CD14-positive monocyte (primary cell): Measurements from ENCODE around the gene AMMECR1L. TPM values are rescaled to one million over a fixed set of nuclear protein-coding genes. Genes with fewer than 3 reads are reported as not detected.

ENCODE experiments used
- DNase-seq, 3 donors: peaks; one replicate each; pipeline ENCODE4 v3.0.0-alpha.2; 2011 to 2022
- H2AFZ ChIP-seq: 2 replicates; pipeline ENCODE4 v1.6.0; 2012; ENCODE audit warnings: mild to moderate bottlenecking, low read depth, low read length, inconsistent platforms; ENCODE audit not compliant: insufficient read depth, poor library complexity, severe bottlenecking
- H3K27ac ChIP-seq, 2 donors: 1 replicate in 1 of 2; 2 replicates in 1 of 2; pipeline ENCODE4 v1.5.1; 2012 to 2013; ENCODE audit warnings: low read length in 2 of 2, control low read depth in 1 of 2, inconsistent platforms in 1 of 2, low read depth in 1 of 2, mild to moderate bottlenecking in 1 of 2
- H3K27me3 ChIP-seq, 2 donors: one replicate each; pipeline versions ENCODE4 v1.6.0 to v1.6.1; 2011 to 2013; ENCODE audit warnings: low read length in 2 of 2; ENCODE audit not compliant: control insufficient read depth in 2 of 2, insufficient read depth in 2 of 2
- H3K36me3 ChIP-seq, 2 donors: replicated peaks in 1 of 2; 1 replicate in 1 of 2; 2 replicates in 1 of 2; pipeline versions ENCODE4 v1.5.1 to v1.6.1; 2012 to 2013; ENCODE audit warnings: low read length in 2 of 2, control low read depth in 1 of 2, inconsistent platforms in 1 of 2, mild to moderate bottlenecking in 1 of 2; ENCODE audit not compliant: insufficient read depth in 2 of 2, control insufficient read depth in 1 of 2
- H3K4me1 ChIP-seq, 2 donors: 1 replicate in 1 of 2; 2 replicates in 1 of 2; pipeline versions ENCODE4 v1.5.1 to v1.6.1; 2012 to 2013; ENCODE audit warnings: low read length in 2 of 2, control low read depth in 1 of 2, inconsistent platforms in 1 of 2, mild to moderate bottlenecking in 1 of 2, moderate library complexity in 1 of 2; ENCODE audit not compliant: insufficient read depth in 2 of 2, control insufficient read depth in 1 of 2
- H3K4me2 ChIP-seq: replicated peaks from 2 replicates; pipeline ENCODE3; 2012; ENCODE audit warnings: low read length, moderate library complexity, mild to moderate bottlenecking; ENCODE audit not compliant: poor library complexity, severe bottlenecking; ENCODE audit errors: extremely low read depth
- H3K4me3 ChIP-seq, 3 experiments: fragments of 200-600 bp in 1 of 3; sonication (generic) in 1 of 3; replicated peaks in 1 of 3; 1 replicate in 2 of 3; 2 replicates in 1 of 3; pipeline ENCODE4 v1.5.1; 2011 to 2013; ENCODE audit warnings: low read length in 3 of 3, mild to moderate bottlenecking in 3 of 3, control low read depth in 2 of 3, low read depth in 2 of 3, inconsistent platforms in 1 of 3, moderate library complexity in 1 of 3
- H3K79me2 ChIP-seq: 2 replicates; pipeline ENCODE4 v1.6.0; 2012; ENCODE audit warnings: mild to moderate bottlenecking, control low read depth, inconsistent platforms, low read length, moderate library complexity; ENCODE audit not compliant: insufficient read depth
- H3K9ac ChIP-seq: 2 replicates; pipeline ENCODE4 v1.6.0; 2017; ENCODE audit warnings: low read length, mild to moderate bottlenecking; ENCODE audit not compliant: insufficient read depth, poor library complexity, severe bottlenecking
- H3K9me3 ChIP-seq, 2 donors: replicated peaks in 1 of 2; 1 replicate in 1 of 2; 2 replicates in 1 of 2; pipeline versions ENCODE4 v1.5.1 to v1.6.1; 2012 to 2013; ENCODE audit warnings: low read length in 2 of 2, control low read depth in 1 of 2; ENCODE audit not compliant: control insufficient read depth in 1 of 2, insufficient read depth in 1 of 2
- H4K20me1 ChIP-seq: 2 replicates; pipeline ENCODE4 v1.6.0; 2012; ENCODE audit warnings: mild to moderate bottlenecking, low read length, control low read depth, moderate library complexity; ENCODE audit not compliant: insufficient read depth
- H3K27ac Mint-ChIP-seq, 7 donors: one replicate each; pipeline ENCODE4 v1.8.0; 2020; ENCODE audit warnings: mild to moderate bottlenecking in 7 of 7, mixed read lengths in 7 of 7, moderate library complexity in 6 of 7, inconsistent platforms in 2 of 7
- H3K27me3 Mint-ChIP-seq, 3 donors: one replicate each; pipeline ENCODE4 v1.8.0; 2021 to 2022; ENCODE audit warnings: low read depth in 3 of 3, mild to moderate bottlenecking in 3 of 3, mixed read lengths in 3 of 3, moderate library complexity in 3 of 3, inconsistent platforms in 1 of 3
- H3K36me3 Mint-ChIP-seq, 2 donors: one replicate each; pipeline ENCODE4 v1.8.0; 2020; ENCODE audit warnings: mixed read lengths in 2 of 2, inconsistent platforms in 1 of 2, mild to moderate bottlenecking in 1 of 2
- H3K4me1 Mint-ChIP-seq: one replicate; pipeline ENCODE4 v1.8.0; 2020; ENCODE audit warnings: mild to moderate bottlenecking, mixed read lengths
- H3K4me3 Mint-ChIP-seq, 2 donors: one replicate each; pipeline ENCODE4 v1.8.0; 2020; ENCODE audit warnings: mild to moderate bottlenecking in 2 of 2, mixed read lengths in 2 of 2, moderate library complexity in 1 of 2
- H3K9me3 Mint-ChIP-seq, 7 donors: one replicate each; pipeline ENCODE4 v1.8.0; 2020 to 2022; ENCODE audit warnings: mixed read lengths in 7 of 7, mild to moderate bottlenecking in 6 of 7, moderate library complexity in 6 of 7, inconsistent platforms in 2 of 7
- CTCF ChIP-seq: fragments of 200-600 bp; IDR thresholded peaks from one replicate; pipeline ENCODE4 v1.8.0; 2022; ENCODE audit warnings: antibody characterized with exemption, mild to moderate bottlenecking
- WGBS: methylation state at CpG from one replicate; pipeline ENCODE4 v1.1.5; 2013; ENCODE audit warnings: missing lambda C conversion rate; ENCODE audit not compliant: insufficient coverage; 5-methylcytosine and 5-hydroxymethylcytosine counted together
- intact Hi-C, 2 donors: fragments of 100-400 bp; cut with micrococcal nuclease; formaldehyde crosslinking; loops; one replicate each; pipeline versions ENCODE4 v1.15.0 to v1.15.1; 2023
- polyA plus RNA-seq, 3 donors: library from polyadenylated mRNA; depleted of rRNA in 1 of 3; unstranded in 2 of 3; stranded (reverse) in 1 of 3; fragments of 300-500 nt in 2 of 3; fragments of >200 nt in 1 of 3; fragmentation: Illumina TruSeq in 2 of 3; gene quantifications; 1 replicate in 2 of 3; 2 replicates in 1 of 3; pipeline ENCODE4 v1.2.3, GENCODE V29; 2012 to 2021

The AMMECR1L gene
- polyA plus RNA-seq, 3 donors = 2.5 to 9.8 (median 3.1) TPM

DNA sequence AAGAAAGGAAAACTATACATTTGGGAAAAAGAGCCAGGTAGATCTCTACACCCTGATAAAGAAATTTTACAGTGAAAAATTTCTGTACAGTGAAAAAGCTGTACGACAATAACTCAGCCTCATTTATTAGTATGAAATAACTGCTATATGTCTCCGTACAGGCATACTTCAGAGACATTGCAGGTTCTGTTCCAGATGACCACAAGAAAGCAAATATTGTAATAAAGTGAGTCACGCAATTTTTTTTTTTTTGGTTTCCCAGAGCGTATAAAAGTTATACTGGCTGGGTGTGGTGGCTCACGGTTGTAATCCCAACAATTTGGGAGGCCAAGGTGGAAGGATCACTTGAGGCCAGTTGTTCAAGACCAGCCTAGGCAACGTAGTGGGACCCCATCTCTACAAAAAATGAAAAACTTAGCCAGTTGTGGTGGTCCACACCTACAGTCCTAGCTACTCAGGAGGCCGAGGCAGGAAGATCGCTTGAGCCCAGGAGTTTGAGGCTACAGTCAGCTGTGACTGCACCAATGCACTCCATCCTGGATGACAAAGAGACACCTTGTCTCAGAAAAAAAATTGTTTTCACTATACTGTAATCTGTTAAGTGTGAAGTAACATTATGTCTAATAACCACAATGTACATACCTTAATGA, 28.2 kb upstream of the AMMECR1L start:
- Mint-ChIP-seq H3K27ac (no peak overlapping the region), H3K9me3 (no peaks in the 10 kb centered on the region), H3K36me3 (no peaks in the 10 kb centered on the region), H3K4me3 (no peak overlapping the region), H3K27me3 (peaks cover 0 to 7% (median 0%) of the 10 kb centered on the region in 3 donors), H3K4me1 (peaks cover 7% of the 10 kb centered on the region)
- Histone ChIP-seq H3K27ac (no peak overlapping the region), H3K9me3 (no peaks in the 10 kb centered on the region), H3K4me3 (no peak overlapping the region), H3K79me2 (no peaks in the 10 kb centered on the region), H3K9ac (no peak overlapping the region), H3K36me3 (no peaks in the 10 kb centered on the region), H3K4me2 (no peak overlapping the region), H4K20me1 (no peaks in the 10 kb centered on the region), H3K27me3 (no peaks in the 10 kb centered on the region), H3K4me1 (peaks cover 5 to 7% of the 10 kb centered on the region in 2 donors), H2AFZ (no peak overlapping the region)
- no peak for TF ChIP-seq CTCF
- DNase-seq = no peak
- 83% methylated on average over 1 of the region's 8 CpGs for WGBS
- intact Hi-C loops = no loop called here

DNA sequence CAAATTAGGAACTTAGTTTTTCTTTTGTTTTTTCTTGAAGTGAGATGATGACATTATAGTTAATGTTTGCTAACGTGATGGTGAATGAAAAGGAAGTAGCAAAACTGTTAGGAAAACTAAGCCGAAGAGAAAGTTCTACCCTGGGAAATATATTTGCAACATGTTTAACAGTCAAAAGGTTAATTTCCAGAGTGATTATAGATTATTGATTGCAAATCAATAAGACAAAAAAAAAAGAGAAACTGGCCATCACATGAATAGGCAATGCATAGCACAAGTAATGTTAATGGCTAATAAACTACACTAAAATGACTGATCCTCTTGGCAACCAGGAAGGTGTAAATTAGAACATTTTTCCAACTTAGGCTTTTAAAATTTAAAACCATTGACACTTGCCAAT, 26.0 kb upstream of the AMMECR1L start:
- no peak for DNase-seq
- no peaks in the 10 kb centered on the region for H4K20me1 ChIP-seq
- H3K27ac ChIP-seq = no peak overlapping the region
- H3K4me3 Mint-ChIP-seq = peak overlapping the region in 1 of 2 donors; percentile 30
- H3K9me3 ChIP-seq = no peaks in the 10 kb centered on the region
- no peaks in the 10 kb centered on the region for H3K9me3 Mint-ChIP-seq
- WGBS = no CpG with 5 or more reads among the region's 2 CpGs
- H3K27me3 Mint-ChIP-seq = peaks cover 2 to 8% (median 5%) of the 10 kb centered on the region in 3 donors
- H3K36me3 ChIP-seq = no peaks in the 10 kb centered on the region
- TF ChIP-seq CTCF = no peak
- intact Hi-C loops = no loop called here
- H3K79me2 ChIP-seq = no peaks in the 10 kb centered on the region
- no peak overlapping the region for H2AFZ ChIP-seq
- H3K4me1 ChIP-seq = peaks cover 5 to 7% of the 10 kb centered on the region in 2 donors
- peak overlapping the region; percentile 43 for H3K4me2 ChIP-seq
- no peaks in the 10 kb centered on the region for H3K36me3 Mint-ChIP-seq
- H3K4me1 Mint-ChIP-seq = peaks cover 7% of the 10 kb centered on the region
- no peaks in the 10 kb centered on the region for H3K27me3 ChIP-seq
- no peak overlapping the region for H3K4me3 ChIP-seq
- peak overlapping the region in 1 of 7 donors; percentile 10 for H3K27ac Mint-ChIP-seq
- no peak overlapping the region for H3K9ac ChIP-seq
